ENCODE measurements around the gene SMIM35.

SMIM35 gene

GRCh38 chr11:118086913-118087768 lies at the start of gene SMIM35:
SMIM35 (minus strand) TSS chr11:118086963; CDS start chr11:118086757, 206 bp downstream.
- no peak for DNase-seq

DNA sequence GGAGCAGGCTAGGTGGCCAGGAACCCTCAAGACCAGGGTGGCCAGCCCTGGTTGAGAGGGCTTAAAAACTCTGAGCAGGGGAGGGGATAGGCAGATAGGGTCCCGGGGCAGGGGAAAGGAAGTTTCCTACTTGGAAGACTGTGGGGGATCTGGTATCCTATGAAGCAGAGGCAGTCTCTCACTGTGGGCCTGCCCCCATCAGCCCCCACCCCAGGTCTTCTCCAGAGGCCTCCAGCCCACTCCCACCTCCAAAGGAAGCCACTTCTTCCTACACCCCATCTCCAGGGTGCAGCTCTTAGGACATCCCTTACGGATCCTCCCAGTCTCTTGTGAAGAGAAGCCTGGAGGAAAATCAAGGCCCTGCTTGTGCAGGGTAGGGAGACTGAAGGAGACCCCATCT lies 49.6 kb upstream of the SMIM35 start:
- DNase-seq = no peak

DNA sequence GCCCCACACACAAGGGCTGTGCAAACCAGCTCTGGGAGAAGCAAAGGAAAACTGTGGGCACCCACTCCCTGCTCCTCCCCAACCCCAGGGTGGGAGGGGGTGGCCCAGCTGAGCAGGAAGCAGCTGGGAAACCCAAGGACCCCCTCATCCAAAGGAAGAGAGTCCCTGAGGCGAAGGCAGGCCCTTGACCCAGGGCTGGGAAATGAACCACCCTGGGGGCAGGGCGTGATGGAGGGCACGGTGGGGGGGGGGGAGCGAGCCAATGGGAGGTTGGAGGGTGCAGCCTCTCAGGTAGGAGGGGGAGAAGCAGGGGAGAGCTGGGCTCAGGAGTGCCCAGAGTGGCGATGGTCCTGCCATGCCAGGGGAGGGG lies 49.0 kb upstream of the SMIM35 start:
- no peak for DNase-seq

- DNase-seq = no peak
Observed at GRCh38 chr11:118135051-118135795, 48.5 kb upstream of the SMIM35 start.

- DNase-seq = no peak
Observed at GRCh38 chr11:118133816-118134215, 47.1 kb upstream of the SMIM35 start.

- DNase-seq = no peak
Observed at GRCh38 chr11:118132385-118133151, 45.8 kb upstream of the SMIM35 start.

DNA sequence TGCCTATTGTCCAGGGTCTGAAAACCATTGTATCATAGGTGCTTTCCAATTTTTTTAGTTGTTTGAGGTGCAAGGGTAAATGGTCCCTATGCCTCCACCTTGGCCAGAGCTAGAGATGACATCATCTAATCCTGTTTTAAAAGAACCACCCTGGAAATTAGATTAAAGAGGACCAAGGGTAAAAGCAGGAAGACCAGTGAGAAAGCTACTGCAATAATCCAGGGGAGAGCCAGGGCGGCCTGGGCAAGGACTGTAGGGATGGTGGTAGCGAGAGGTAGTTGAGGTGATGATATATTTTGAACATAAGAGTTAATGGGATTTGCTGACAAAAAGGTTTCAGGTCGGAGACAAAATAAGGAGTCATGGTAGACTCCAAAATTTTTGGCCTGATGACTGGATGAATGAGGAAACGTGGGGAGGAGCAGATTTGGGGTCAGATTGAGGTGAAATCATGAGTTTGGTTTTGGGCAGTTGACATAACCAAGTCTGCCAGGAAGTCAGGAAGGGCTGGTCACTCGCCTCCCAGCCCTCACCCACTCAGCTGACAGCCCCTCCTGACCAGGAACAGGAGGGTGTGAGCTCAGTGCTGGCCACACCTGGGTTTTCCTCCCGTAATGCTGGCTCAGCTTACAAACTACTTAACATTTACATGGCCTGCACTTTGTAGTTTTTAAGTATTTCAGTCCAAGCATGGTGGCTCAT lies 42.9 kb upstream of the SMIM35 start:
- peak; percentile 15 for DNase-seq

- DNase-seq = peak; percentile 69
Observed at GRCh38 chr11:118128721-118129470, 42.1 kb upstream of the SMIM35 start.

DNA sequence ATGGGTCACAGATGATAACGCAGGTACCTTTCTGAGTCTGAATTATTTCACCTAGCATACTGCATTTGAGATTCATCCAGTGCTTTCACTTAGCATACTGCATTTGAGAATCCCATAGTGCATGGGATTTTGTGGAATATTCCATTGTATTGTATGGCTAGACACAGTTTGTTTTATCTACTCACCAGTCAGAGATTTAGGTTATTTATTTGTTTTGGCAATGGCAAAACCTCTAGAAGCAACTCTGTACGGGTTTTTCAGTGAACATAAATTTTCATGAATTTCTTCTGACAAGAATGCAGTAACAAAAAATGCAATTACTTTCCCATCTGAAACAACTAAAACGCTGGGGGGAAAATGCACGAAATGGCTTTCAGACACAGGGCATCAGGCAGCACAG lies 41.5 kb upstream of the SMIM35 start:
- no peak for DNase-seq

DNA sequence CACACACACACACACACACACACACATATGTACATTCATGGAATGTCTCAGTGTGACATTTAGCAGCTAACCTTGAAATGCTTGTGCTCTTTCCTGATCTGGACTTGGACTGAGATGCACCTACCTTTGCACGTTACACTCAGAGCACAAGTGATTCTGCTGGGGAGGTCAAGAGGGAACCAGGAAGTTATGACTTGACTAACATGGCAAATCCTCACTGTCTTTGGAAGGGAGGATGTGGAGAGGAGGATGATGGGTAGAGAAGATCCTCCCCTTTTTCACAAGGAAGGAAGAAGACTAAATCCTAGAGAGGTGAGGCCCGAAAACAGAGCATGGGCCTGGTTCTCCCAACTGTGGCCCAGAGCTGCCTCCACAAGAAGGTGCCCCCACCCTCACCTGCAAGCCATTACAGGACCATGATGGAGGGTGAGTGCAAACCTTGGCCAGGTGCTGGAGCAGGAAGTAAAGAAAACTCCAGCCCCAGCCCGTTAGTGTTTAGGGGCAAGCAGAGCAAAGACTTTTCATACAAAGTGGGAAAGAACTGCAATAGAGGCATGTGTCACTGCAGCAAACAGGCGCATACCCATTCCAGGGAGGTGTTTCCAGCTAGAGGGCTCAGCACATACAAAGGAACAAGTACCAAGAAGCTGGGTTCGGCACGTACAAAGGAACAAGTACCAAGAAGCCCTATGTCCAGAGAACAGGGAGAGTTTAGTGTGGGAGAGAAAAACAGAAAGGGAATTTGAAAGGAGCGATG lies 39.5 kb upstream of the SMIM35 start:
- no peak for DNase-seq

GRCh38 chr11:118124929-118125535 lies 38.3 kb upstream of the SMIM35 start:
- DNase-seq = no peak

GRCh38 chr11:118120793-118121192 lies 34.0 kb upstream of the SMIM35 start:
- DNase-seq = no peak

DNA sequence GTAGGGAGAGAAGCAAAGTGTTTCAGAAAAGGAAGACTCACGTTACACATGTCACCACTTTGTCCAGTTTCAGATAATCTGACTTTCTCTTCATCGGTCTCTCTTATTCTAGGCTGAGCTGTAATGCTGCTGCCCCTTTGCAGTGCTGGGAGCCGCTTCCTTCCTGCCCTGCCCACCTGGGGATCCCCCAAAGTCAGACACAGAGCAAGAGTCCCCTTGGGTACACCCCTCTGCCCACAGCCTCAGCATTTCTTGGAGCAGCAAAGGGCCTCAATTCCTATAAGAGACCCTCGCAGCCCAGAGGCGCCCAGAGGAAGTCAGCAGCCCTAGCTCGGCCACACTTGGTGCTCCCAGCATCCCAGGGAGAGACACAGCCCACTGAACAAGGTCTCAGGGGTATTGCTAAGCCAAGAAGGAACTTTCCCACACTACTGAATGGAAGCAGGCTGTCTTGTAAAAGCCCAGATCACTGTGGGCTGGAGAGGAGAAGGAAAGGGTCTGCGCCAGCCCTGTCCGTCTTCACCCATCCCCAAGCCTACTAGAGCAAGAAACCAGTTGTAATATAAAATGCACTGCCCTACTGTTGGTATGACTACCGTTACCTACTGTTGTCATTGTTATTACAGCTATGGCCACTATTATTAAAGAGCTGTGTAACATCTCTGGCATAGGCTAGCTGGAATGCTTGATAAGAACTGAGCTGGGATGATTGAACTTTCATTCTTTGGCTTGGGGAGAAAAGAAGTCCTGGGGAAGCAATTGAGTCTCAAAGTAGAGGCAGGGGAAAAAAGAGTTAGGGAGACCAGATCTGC lies 31.2 kb upstream of the SMIM35 start:
- no peak for DNase-seq

DNA sequence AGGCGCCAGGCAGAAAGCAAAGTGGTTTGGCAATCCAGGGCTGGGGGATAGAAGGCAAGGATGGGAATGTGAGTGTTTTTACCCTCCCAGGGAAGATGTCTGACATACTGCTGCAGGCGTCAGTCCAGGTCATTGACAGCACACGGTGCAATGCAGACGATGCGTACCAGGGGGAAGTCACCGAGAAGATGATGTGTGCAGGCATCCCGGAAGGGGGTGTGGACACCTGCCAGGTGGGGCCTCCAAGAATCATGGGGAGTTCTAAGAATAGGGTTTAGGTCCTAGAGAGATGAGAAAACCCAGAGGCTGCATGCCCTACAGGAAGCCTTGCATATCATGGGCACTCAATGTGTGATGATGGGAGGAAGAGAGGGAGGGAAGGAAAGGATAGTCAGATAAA lies 28.3 kb upstream of the SMIM35 start:
- DNase-seq = no peak

DNA sequence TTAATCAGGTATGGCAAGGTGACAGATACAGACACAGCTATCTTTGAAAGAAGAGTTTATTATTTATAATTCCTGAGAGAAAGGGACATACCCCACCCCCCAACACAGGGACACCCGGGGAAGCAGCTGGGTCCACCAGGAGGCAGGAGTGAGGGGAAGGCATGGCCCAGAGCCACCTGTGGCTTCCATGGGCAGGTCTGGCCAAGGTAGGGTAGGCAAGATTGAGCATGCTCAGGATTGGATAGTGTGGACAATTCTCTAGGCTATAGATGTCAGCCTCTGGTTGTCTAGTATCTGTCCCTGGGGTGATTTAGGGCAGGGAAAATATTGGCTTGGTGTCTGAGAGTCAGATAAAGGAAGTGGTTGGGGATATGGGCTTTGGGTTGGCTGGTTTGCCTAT lies 27.5 kb upstream of the SMIM35 start:
- peak; percentile 46 for DNase-seq

- no peak for DNase-seq
Observed at GRCh38 chr11:118112711-118113430, 26.1 kb upstream of the SMIM35 start.

DNA sequence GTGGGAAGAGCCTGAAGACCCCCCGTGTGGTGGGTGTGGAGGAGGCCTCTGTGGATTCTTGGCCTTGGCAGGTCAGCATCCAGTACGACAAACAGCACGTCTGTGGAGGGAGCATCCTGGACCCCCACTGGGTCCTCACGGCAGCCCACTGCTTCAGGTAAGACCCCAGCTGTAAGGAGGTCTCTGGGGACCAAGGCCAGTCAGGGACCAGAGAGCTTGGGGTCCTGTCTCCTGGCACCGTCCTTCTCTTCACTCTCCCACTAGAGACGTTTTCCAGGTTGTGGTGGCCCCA lies 24.9 kb upstream of the SMIM35 start:
- DNase-seq = no peak

- DNase-seq = no peak
Observed at GRCh38 chr11:118111019-118111743, 24.4 kb upstream of the SMIM35 start.

DNA sequence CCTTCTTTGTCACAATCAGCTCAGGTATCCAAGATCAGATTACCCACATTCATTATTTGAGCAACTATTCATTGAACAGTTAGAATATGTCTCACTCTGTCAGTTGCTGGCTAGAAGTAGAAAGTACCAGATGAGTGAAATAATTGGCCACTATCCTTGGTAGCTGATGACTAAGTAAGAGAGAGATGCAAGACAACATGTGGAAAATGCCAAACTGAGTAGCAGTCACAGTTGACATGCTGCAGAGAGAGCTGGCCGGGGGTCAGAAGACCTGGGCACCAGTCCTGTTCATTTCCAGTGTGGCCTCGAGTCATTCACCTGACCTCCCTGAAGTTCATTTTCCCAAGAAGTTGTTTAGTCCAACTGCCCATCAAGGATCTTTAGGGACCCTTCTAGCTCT lies 22.5 kb upstream of the SMIM35 start:
- DNase-seq = no peak
